ENCODE measurements around the gene RBMS3. TPM values are rescaled to one million over a fixed set of nuclear protein-coding genes. Genes with fewer than 3 reads are reported as not detected.
A peak's percentile ranks its signal among the peaks of the same experiment; 100 is the strongest.

The RBMS3 gene
- total and polyA plus RNA-seq, 2 experiments from 2014 or later: 20.8 TPM

DNA sequence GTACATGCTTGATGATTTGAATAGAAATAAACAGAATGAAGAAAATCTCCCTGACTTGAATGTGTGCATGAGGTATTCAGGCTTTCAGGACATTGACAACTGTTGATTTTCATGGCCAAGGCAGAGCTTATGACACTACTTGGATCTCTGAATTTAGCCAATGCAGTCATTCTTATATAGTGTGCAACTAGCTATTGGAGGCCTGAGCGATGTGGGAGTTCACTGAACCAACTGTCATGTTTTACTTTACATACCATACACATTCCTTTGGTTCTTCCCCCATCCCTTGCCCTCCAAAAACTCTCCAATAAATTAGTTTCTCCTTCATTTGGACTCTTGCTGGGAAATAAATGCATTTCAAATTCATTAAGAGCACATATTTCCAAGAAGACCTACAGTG, 460.4 kb downstream of the RBMS3 start:
- H3K27me3 ChIP-seq: no peaks in the 10 kb centered on the region
- H3K27ac ChIP-seq: no peak overlapping the region
- H3K4me1 ChIP-seq (ENCODE audit: low read depth): peaks cover 13% of the 10 kb centered on the region
- H3K9me3 ChIP-seq (ENCODE audit: low read depth): no peaks in the 10 kb centered on the region
- H3K36me3 ChIP-seq: no peaks in the 10 kb centered on the region
- no peak for DNase-seq (ENCODE audit: low read depth in 1 of 2, low spot score in 1 of 2)
- no peak overlapping the region for H3K4me3 ChIP-seq
- TF ChIP-seq, protein P1, sequence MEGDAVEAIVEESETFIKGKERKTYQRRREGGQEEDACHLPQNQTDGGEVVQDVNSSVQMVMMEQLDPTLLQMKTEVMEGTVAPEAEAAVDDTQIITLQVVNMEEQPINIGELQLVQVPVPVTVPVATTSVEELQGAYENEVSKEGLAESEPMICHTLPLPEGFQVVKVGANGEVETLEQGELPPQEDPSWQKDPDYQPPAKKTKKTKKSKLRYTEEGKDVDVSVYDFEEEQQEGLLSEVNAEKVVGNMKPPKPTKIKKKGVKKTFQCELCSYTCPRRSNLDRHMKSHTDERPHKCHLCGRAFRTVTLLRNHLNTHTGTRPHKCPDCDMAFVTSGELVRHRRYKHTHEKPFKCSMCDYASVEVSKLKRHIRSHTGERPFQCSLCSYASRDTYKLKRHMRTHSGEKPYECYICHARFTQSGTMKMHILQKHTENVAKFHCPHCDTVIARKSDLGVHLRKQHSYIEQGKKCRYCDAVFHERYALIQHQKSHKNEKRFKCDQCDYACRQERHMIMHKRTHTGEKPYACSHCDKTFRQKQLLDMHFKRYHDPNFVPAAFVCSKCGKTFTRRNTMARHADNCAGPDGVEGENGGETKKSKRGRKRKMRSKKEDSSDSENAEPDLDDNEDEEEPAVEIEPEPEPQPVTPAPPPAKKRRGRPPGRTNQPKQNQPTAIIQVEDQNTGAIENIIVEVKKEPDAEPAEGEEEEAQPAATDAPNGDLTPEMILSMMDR (IDR thresholded peaks at IDR 0.05; ENCODE audit: low read depth, low read length): no peak

DNA sequence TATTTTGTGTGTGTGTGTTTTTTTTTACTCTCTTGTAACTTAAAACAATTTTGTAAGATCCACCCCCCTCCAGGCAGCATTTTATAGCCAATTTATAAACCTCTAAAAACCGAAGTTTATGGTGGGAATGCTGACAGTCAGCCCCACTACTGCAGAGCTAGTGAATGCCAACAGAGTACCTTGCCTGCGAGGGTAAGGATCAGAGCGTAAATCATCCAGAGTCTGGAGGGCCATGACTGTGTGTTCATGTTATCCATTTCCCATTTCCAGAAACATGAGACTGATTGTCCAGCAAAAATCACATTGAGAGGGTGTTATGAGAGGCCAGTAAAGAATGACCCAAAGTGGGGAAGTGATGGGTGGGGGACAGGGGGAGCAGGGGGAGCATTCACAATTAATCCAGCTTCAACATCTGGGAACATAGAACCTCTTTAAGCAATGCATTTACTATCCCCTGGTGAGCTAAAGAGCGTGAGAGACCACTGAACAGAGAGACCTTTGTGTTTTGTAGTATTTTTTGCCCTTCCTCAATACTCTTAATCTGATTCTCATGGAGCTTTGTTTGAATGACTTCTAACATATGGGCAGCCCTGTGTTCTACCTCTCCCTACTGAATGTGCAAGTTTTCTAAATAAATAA, 464.5 kb downstream of the RBMS3 start:
- no peaks in the 10 kb centered on the region for H3K36me3 ChIP-seq
- H3K4me3 ChIP-seq: no peak overlapping the region
- no peak for DNase-seq (ENCODE audit: low read depth in 1 of 2, low spot score in 1 of 2)
- no peaks in the 10 kb centered on the region for H3K9me3 ChIP-seq (ENCODE audit: low read depth)
- H3K4me1 ChIP-seq (ENCODE audit: low read depth): peaks cover 13% of the 10 kb centered on the region
- no peaks in the 10 kb centered on the region for H3K27me3 ChIP-seq
- H3K27ac ChIP-seq: no peak overlapping the region
- TF ChIP-seq, protein P1 (IDR thresholded peaks at IDR 0.05; ENCODE audit: low read depth, low read length): no peak

DNA sequence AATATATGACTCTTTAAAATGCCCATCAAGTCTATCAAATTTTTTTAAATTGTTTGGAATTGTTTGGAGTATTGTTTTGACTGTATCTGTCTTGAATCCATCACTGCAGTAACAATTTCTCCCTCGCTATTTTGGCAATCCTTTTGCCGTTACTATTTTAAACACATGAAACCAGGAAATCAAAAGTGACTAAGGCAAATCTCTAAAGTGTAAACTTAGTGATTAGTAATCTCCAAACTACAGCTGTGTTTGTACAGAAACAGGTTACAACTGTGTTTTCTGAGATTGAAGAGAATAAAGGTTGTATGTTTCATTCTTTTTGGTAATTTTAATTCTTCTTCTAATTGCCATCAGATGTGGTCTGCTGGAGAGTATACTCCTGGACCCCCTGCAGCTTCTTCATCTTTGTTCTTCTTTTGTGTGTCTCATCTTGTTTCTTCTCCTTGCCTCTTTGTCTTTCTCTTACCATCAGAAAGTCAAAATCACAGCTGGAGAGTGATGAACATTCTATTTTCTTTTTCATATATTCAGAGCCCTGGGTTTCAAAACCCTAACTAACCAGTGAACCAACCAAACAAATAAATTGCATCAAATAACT, 465.4 kb downstream of the RBMS3 start:
- Histone ChIP-seq H3K27me3 (no peaks in the 10 kb centered on the region), H3K9me3 (ENCODE audit: low read depth) (no peaks in the 10 kb centered on the region), H3K27ac (no peak overlapping the region), H3K4me3 (no peak overlapping the region), H3K36me3 (no peaks in the 10 kb centered on the region), H3K4me1 (ENCODE audit: low read depth) (peaks cover 13% of the 10 kb centered on the region)
- TF ChIP-seq, protein P1 (IDR thresholded peaks at IDR 0.05; ENCODE audit: low read depth, low read length): no peak
- no peak for DNase-seq (ENCODE audit: low read depth in 1 of 2, low spot score in 1 of 2)

DNA sequence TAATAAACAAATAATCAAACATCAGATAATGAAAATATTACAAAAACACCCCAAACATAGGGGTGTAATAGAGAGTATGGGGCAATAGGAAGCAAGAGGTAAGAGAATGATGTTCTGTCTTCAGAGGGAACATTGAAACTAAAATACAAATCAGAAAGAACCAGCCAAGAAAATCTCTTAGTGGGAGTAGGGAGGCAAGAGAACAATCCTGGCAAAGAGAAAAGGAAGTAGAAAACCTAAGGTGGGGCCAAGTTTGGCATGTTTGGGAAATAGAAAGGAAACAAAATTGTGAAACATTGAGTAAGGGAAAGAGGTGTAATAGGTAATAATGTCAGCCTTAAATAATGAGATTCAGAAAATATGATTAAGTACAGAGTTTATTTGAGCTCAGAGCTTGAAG, 467.1 kb downstream of the RBMS3 start:
- H3K27ac ChIP-seq: no peak overlapping the region
- TF ChIP-seq, protein P1 (IDR thresholded peaks at IDR 0.05; ENCODE audit: low read depth, low read length): no peak
- no peak overlapping the region for H3K4me3 ChIP-seq
- no peaks in the 10 kb centered on the region for H3K36me3 ChIP-seq
- no peaks in the 10 kb centered on the region for H3K9me3 ChIP-seq (ENCODE audit: low read depth)
- H3K4me1 ChIP-seq (ENCODE audit: low read depth): peaks cover 4% of the 10 kb centered on the region
- DNase-seq (ENCODE audit: low read depth in 1 of 2, low spot score in 1 of 2): peak in 1 of 2 donors; percentile 24
- no peaks in the 10 kb centered on the region for H3K27me3 ChIP-seq

DNA sequence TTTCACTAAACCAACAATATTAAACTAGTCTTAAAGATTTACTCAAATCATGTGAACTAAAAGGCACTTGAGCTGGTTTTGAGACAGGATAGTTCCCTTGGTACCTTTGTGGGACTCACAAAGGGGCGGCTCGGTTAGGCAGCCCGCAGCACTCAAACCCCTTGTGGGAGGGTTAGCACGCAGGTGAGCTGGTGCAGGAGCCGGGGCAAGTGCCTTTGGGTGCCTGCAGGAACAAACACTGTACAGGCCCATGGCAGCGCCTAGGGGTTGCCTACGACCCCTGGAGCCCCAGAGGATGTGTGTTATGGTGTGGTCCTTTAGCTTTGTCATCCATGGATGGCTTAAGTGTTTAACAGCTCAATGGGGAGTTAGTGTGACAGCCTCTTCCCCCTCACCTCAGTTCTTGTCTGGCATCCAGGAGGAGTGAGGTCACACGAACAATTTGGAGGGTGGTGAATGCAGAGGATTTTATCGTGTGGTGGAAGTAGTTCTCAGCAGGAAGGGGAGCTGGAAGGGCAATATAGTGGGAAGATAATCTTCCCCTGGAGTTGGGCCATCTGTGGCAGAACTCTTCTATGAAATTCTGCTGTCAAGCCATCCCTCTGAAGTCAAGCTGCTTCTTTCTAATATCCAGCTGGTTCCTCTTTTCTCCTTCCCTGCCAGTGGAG, 470.9 kb downstream of the RBMS3 start:
- Histone ChIP-seq H3K4me1 (ENCODE audit: low read depth) (peaks cover under 1% of the 10 kb centered on the region), H3K36me3 (no peaks in the 10 kb centered on the region), H3K4me3 (no peak overlapping the region), H3K27me3 (no peaks in the 10 kb centered on the region), H3K27ac (no peak overlapping the region), H3K9me3 (ENCODE audit: low read depth) (no peaks in the 10 kb centered on the region)
- DNase-seq (ENCODE audit: low read depth in 1 of 2, low spot score in 1 of 2): peak in 1 of 2 donors; percentile 31
- TF ChIP-seq, protein P1 (IDR thresholded peaks at IDR 0.05; ENCODE audit: low read depth, low read length): no peak
